Activated CD8-positive, alpha-beta memory T cell treated with anti-CD3 and anti-CD28 coated beads for 48 hours (primary cell): ENCODE results near the gene SLC35A1.

Source experiments
- DNase-seq, 3 experiments: peaks; one replicate each; pipeline ENCODE4 v3.0.0-alpha.2; 2020; ENCODE audit warnings: low read depth in 2 of 3, low spot score in 2 of 3

SLC35A1 gene

DNA sequence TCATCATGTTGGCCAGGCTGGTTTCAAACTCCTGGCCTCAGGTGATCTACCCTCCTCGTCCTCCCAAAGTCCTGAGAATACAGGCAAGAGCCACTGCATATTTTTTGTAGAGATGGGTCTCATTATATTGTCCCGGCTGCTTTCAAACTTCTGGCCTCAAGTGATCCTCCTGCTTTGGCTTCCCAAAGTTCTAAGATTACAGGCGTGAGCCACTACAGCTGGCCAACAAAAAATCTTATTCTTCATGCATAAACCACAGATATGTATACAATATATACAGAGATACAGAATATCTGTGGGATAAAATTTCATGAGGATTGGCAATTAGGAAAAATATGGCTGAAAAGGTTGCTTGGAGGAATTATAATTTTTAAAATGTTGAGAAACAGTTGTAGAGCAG, 49.9 kb downstream of the SLC35A1 start:
- DNase-seq = no peak

DNA sequence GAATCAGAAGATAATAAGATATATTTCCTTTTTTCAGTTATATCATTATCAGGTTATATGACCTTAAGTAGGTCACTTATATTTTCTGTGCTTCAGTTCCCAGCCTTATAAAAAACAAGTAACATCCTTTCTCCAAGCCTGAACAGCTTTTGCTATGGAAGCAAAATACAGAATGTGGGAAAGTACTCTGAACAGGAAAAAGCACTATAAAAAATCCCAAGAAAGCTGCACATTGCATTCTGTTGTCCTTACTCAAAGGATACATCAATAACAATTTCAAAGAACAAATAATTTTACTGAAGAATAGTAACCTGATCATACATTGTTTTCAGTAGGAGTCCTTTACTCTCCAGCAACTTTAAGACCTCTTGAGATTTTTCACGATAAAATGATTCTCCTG, 56.4 kb downstream of the SLC35A1 start:
- DNase-seq = no peak

DNA sequence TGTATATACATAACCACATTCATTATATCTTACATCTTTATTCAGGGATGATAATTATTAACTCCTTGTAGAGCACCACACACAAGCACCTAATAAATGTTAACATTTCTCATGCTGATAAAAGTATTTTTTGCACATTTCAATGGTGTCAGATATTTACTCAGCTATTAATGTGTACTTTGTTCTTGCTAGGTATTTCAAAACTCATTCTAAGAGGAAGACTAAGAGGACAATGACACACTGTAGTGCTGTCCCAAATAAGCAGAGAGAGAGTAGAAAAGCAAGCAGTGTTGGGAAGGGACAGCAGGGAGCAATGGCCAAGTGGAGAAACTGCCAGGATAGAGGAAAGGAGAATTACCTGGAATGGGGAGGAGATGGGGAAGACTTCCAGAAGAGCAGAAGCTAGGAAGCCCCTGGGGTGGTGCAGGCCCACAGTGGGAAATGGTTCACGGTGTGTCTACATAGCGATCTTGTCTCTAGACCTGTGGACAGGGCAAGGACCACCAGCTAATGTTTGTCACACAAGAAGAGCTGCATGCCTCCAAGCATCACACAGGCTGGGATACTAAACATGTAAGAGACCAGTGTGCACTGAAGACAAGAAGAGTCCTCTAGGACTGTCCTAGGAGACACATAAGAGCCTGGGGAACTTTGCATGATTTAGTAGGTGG, 61.7 kb downstream of the SLC35A1 start:
- no peak for DNase-seq

DNA sequence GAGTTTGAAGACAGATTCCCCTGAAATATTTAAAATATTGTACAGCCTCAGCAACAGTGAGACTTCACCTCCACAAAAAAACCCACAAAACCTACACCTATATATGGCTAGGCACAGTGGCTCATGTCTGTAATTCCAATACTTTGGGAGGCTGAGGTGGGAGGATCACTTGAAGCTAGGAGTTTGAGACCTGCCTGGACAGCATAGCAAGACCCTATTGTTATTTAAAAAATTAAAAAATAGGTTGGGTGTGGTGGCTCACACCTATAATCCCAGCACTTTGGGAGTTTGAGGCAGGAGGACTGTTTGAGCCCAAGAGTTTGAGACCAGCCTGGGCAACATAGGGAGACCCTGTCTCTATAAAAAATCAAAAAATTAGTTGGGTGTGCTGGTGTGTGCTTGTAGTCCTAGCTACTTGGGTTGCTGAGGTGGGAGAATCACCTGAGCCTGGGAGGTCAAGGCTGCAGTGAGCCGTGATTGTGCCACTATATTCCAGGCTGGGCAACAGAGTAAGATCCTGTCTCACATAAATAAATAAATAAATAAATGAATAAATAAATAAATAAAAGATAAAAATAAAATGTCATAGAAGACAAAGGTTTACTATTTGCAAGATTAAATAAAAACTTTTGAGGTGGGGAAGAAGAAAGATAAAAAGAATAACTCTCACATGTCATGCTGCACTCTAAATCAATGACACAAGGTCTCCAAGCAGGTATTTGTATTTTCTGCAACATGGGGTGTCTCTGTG, 65.9 kb downstream of the SLC35A1 start:
- no peak for DNase-seq

DNA sequence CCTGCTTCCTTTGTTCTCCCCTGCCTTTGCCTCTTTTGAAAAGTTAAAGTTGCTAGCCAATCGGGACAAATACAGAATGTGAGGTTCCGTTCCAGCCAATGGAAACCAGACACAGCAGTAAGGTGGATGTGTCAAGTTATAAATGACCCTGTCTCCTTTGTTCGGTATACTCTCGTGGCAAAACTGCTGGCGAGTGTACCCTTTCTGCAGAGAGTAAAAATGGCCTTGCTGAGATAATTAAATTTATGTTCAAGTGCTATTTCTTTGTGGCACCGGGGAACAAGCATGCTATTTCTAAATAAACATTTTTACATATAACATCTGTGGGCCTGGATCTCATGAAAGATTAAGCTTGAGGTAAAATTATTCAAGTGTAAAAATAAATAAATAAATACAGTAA, 66.8 kb downstream of the SLC35A1 start:
- no peak for DNase-seq

DNA sequence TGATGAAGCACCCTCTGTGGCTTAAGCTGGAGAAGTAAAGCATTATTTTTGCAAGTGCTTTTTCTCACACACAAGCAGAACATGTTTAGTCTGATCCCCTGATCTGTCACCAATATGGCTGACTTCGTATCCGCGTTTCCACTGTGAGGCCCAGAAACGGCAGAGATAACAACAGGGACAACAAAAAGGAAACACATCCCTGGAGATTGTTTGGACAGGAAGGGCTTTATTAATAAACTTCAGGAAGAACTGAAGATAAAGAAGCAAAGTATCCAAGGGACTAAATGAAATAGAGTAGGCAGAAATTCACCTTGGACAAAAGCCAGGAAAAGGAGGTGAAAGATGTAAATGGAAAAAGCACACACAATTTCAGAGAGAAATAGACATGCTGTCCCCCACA, 67.8 kb downstream of the SLC35A1 start:
- DNase-seq = no peak

DNA sequence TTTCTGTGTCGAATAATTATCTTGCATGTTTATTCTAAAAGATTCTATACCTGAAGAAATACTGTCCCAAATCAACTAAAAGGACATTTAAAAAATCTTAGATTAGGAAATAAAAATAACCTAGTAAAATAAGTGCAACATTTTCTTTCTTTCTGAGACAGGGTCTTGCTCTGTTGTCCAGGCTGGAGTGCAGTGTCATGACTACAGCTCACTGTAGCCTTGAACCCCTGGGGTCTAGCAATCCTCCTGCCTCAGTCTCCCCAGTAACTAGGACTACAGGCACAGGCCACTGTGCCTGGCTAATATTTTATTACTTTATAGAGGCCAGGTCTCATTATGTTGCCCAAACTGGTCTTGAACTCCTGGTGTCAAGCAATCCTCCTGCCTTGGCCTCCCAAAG, 68.3 kb downstream of the SLC35A1 start:
- DNase-seq = no peak

DNA sequence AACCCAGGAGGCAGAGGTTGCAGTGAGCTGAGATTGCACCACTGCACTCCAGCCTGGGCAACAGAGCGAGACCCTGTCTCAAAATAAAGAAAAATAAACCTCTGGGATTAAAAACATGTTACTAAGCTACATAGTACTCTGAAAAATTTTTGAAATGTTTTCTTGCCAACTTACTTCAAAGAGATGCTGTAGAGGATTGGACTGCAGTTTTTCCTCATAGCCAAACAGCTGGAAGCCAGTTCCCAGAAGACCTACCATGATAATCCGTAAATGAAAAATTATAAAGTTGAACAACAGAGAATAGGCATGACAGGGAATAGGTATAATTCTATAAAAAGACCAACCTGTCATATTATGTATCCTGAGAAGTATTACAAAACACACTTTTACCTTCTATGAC, 69.0 kb downstream of the SLC35A1 start:
- DNase-seq = no peak

DNA sequence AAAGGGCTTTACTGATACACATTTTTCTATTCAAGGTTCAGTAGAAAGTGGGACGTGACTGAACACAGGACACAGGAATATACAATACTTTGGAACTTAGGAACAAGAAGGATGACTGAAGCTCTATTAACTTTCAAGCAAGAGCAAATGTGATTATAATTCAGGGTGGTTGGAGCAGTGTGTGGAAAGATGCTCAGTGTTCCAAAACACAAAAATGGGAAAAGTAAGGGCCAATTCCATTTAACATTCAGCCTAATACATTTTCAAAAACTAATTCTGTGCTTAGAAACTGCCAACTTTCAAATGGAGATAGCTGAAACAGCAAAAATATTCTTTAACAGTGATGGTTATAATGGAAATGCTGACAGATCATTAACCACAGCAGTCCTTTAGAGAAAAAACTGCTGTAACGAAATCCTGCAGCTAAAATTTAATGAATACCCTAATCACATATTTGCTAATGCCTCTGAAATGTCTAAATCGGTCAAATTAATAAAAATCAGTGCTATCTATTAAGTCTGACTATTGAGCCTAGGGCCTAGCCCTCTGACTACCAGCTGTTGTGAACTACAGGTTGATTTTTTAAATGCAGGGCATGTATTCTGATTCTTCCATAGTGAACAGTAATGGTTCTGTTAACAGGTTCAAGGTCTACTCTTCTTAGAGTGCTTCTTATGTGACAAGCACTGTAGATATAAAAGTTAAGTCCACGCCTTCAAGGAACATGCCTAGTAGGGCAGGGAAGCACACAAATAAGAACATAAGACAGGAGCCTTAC, 71.1 kb downstream of the SLC35A1 start:
- DNase-seq = no peak

DNA sequence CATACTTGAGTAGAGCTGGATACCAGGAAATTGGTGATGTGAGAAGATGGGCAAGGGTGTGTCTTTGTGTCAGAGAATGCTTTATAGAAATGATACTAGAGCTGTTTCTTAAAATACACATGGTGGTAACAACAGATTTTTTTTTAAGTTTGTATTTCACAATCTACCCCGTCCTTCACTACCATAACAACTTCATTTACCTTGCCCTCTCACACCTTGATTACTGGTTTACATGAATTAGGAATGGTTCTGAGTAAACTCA, 71.6 kb downstream of the SLC35A1 start:
- no peak for DNase-seq

DNA sequence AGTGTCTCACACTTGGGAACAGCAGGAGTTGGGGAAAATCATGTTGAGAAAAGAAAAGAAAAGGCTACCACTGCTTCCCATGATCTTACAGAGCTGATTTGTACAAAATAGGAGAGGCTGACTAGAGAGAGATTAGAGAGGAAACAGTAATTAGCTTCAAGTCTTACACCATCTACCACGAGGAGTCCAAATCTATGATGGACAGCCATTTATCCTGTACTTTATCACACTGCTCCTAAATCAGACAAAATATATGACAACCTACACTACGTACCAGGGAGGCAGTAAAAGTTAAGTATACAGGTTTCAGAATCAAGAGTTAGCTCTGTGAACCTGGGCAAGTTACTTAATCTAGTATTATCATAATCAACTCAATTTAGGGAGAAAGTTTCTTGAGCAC, 79.0 kb downstream of the SLC35A1 start:
- DNase-seq = no peak

DNA sequence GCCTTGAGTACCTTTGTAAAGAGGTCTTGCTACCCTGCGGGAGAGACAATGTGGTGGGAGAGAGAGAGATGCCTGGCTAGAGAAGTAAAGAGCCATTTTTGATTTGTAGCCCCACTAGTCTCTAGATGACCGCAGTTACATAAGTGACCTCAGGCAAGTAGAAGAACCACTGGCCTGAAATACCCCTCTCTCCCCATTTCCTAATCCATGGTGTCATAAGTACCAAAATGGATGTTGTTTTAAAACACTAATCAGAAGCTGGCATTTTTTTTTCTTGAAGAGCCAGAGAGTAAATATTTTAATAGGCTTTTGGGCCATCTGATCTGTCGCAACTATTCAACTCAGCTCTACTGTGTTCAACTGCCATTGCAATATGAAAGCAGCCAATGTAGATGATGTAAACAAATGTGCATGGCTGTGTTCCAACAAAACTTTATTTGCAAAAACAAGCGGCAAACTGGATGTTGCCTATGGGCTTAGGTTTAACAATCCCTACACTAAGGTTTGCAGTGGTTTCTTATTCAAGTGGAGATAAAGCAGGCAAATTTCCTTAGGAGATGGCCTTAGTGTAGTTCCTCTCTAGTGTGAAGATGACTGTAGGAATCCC, 80.5 kb downstream of the SLC35A1 start:
- DNase-seq = no peak

DNA sequence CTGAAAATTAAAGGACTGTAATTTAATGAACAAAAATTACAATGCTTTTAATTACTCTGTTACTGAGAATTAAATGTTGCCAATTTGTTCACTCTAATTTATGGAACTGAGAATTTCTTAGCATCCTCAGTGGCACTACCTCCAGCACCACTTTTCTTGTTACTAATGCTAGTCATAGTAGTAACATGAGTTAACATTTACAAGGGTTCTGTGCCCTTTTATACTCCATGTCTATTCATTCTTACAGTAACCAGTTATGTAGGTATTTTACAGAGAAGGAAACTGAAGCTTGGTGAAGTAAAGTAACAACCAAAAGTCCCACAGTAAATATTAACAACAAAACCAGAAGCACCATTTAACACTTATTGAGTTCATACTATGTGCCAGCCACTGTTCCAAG, 82.7 kb downstream of the SLC35A1 start:
- no peak for DNase-seq

DNA sequence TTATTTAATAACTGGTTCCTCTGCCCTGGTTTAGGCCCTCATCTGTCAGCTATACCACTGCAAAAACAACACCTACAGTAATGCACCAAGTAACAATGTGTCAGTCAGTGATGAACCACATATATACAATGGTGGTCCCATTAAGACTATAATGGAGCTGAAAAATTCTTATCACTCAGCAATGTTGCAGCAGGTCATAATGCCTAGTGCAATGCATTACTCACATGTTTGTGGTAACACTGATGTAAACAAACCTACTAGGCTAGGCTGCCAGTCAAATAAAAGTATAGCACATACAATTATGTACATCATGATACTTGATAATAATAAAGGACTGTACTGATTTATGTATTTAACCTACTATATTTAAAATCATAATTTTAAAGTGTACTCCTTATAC, 85.7 kb downstream of the SLC35A1 start:
- DNase-seq = no peak

DNA sequence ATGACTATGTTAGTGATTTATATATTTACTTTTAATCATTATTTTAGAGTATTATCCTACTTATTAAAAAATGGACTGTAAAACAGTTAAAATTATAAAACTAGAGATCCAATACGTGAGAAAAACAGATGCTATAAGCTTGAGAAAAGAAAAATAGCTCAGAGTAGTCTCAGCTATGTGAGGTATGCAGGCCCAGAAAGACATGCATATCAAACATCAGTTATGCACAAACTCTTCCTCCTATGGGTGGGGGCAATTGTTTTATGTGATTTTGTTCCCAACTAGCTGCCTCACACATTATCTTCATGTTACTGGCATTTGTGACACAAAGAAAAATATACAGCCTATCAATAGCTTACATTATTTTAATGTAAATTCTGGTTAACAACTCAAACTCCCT, 88.2 kb downstream of the SLC35A1 start:
- no peak for DNase-seq
